GM19193 (cell line): ENCODE measurements around the gene TMEM218.

Experiments
- POLR2A ChIP-seq: IDR thresholded peaks from 4 replicates; pipeline ENCODE4 v1.6.1; 2011; ENCODE audit not compliant: insufficient read depth, insufficient read length; ENCODE audit errors: extremely low read depth

Gene TMEM218

GRCh38 chr11:125062931-125063428 is 48.4 kb downstream of the TMEM218 start, which contains the start of gene SLC37A2:
SLC37A2 (plus strand) TSS chr11:125063305; CDS start chr11:125063368, 63 bp downstream.
- TF ChIP-seq POLR2A, result peak; percentile 95

GRCh38 chr11:125062218-125062930 is 49.1 kb downstream of the TMEM218 start:
- no peak for TF ChIP-seq POLR2A

GRCh38 chr11:125061281-125061680 is 50.1 kb downstream of the TMEM218 start:
- no peak for TF ChIP-seq POLR2A

- no peak for TF ChIP-seq POLR2A
Measured at GRCh38 chr11:125057693-125058016, 53.8 kb downstream of the TMEM218 start.

GRCh38 chr11:125056931-125057692 is 54.3 kb downstream of the TMEM218 start:
- TF ChIP-seq POLR2A, result no peak

GRCh38 chr11:125055107-125055715 is 56.2 kb downstream of the TMEM218 start:
- no peak for TF ChIP-seq POLR2A

GRCh38 chr11:125053167-125053566 is 58.3 kb downstream of the TMEM218 start:
- no peak for TF ChIP-seq POLR2A

GRCh38 chr11:125052047-125052446 is 59.4 kb downstream of the TMEM218 start:
- no peak for TF ChIP-seq POLR2A

- TF ChIP-seq POLR2A, result no peak
Measured at GRCh38 chr11:125049164-125049792, 62.1 kb downstream of the TMEM218 start.
